SJCRH30 (cell line): ENCODE results near the gene TTC3. TPM values are rescaled to one million over a fixed set of nuclear protein-coding genes. Genes with fewer than 3 reads are reported as not detected.
A peak's percentile ranks its signal among the peaks of the same experiment; 100 is the strongest.
"Not testable (repeated sequence)": the region's sequence is repeated elsewhere in the genome, so short reads cannot be mapped to it uniquely, and the experiment has no call there.

Experiments
- DNase-seq, 2 experiments: peaks; one replicate each; pipeline ENCODE4 v3.0.0-alpha.2; 2015 to 2020
- H3K27ac ChIP-seq: fragments of 250-450 bp; sonication (Bioruptor Pico); 2 replicates; pipeline ENCODE4 v1.5.1; 2020; ENCODE audit warnings: mild to moderate bottlenecking, moderate library complexity
- H3K27me3 ChIP-seq: fragments of 250-450 bp; sonication (Bioruptor Pico); 2 replicates; pipeline ENCODE4 v1.5.1; 2020; ENCODE audit warnings: mild to moderate bottlenecking, moderate library complexity
- H3K36me3 ChIP-seq: fragments of 250-450 bp; sonication (Bioruptor Pico); 2 replicates; pipeline ENCODE4 v1.5.1; 2020; ENCODE audit warnings: mild to moderate bottlenecking, moderate library complexity
- H3K4me1 ChIP-seq: fragments of 250-450 bp; sonication (Bioruptor Pico); 2 replicates; pipeline ENCODE4 v1.5.1; 2020; ENCODE audit warnings: mild to moderate bottlenecking, moderate library complexity
- H3K4me3 ChIP-seq: fragments of 250-450 bp; sonication (Bioruptor Pico); 2 replicates; pipeline ENCODE4 v1.5.1; 2020; ENCODE audit warnings: mild to moderate bottlenecking, moderate library complexity
- H3K9me3 ChIP-seq: fragments of 250-450 bp; sonication (Bioruptor Pico); replicated peaks from 2 replicates; pipeline ENCODE4 v1.5.1; 2020; ENCODE audit warnings: mild to moderate bottlenecking, moderate library complexity
- total RNA-seq: library from RNA; depleted of rRNA; stranded (reverse); fragments of >200 nt; shearing (Covaris generic); gene quantifications from 2 replicates; pipeline ENCODE4 v1.2.3, GENCODE V29; 2014; rRNA removed

The TTC3 gene
- total RNA-seq = 140 and 144 TPM in 2 replicates

- Histone ChIP-seq H3K4me1 (no peaks in the 10 kb centered on the region), H3K4me3 (peak within 1 kb of the TSS; percentile 88), H3K36me3 (no peaks in the 10 kb centered on the region), H3K27ac (peak within 1 kb of the TSS; percentile 94), H3K9me3 (no peaks in the 10 kb centered on the region), H3K27me3 (no peaks in the 10 kb centered on the region)
- peak; percentile 96 to 97 for DNase-seq
These were observed at the start of gene TTC3, which contains the start of gene PIGP for GRCh38 chr21:37072988-37073416. Gene TTC3, plus strand, starts transcription at chr21:37073254. Its CDS starts 14,004 bp downstream, at chr21:37087258. Gene PIGP, minus strand, starts transcription at chr21:37073071. Its CDS starts 556 bp downstream, at chr21:37072515.

DNA sequence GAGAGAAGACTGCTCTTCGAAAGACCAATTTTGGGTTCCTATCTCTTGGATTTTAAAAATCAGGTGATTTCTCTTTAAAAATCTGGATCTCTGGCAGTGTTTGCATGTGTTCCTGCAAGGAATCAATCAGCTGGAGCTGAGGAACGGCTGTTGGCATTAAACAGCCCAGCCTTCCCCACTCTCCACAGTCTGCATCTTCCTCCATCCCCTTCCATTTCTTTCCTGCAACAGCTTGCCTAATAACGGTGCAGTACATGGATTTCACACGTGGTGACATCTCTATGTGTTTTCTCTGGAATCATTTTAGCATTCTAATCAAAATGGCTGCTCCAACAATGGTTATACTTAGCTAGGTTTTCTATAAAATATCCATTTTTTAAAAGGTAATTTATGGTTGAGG, 46.6 kb upstream of the TTC3 start:
- no peaks in the 10 kb centered on the region for H3K36me3 ChIP-seq
- H3K4me1 ChIP-seq = peaks cover 3% of the 10 kb centered on the region; the same call in 1 of the 2 replicates
- no peak overlapping the region for H3K27ac ChIP-seq
- 0 out of 2 replicates have a peak, but pooled peaks cover 2% of the 10 kb centered on the region for H3K9me3 ChIP-seq
- DNase-seq = no peak
- H3K27me3 ChIP-seq = no peaks in the 10 kb centered on the region
- H3K4me3 ChIP-seq = no peak overlapping the region

DNA sequence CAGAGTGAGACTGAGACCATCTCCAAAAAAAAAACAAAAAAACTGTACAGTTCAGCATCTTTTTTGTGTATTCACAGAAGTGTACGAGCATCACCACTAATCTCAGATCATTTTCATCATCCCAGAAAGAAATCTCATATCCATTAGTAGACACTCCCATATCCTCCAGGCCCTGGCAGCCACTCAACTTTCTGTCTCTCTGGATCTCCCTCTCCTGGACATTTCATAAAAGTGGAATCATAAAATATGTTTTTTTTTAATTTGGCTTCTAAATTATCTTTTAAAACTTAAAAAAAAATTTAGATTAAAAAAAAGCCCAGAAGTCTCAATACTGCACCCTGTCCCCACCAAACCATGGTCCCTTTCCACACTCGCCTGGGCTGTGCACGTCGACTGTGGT, 44.5 kb upstream of the TTC3 start:
- Histone ChIP-seq H3K4me3 (no peak overlapping the region), H3K27me3 (no peaks in the 10 kb centered on the region), H3K4me1 (peaks cover 13% of the 10 kb centered on the region), H3K36me3 (no peaks in the 10 kb centered on the region), H3K9me3 (no peaks in the 10 kb centered on the region), H3K27ac (no peak overlapping the region)
- DNase-seq = no peak

DNA sequence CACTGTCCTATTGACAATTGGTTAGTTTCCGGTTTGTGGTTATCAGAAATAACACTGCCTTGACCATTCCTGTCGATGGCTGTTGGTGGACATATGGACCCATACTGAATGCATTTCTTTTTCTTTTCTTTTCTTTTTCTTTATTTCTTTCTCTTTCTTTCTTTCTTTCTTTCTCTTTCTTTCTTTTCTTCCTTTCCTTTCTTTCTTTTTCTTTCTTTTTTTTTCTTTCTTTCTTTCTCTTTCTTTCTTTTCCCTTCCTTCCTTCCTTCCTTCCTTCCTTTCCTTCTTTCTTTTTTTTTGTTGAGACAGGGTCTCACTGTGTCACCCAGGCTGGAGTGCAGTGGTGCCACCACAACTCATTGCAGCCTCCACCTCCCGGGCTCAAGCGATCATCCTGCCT, 42.2 kb upstream of the TTC3 start:
- no peaks in the 10 kb centered on the region for H3K27me3 ChIP-seq
- H3K4me1 ChIP-seq = peaks cover 13% of the 10 kb centered on the region
- no peak overlapping the region for H3K27ac ChIP-seq
- H3K36me3 ChIP-seq = no peaks in the 10 kb centered on the region
- no peak for DNase-seq
- no peak overlapping the region for H3K4me3 ChIP-seq
- H3K9me3 ChIP-seq = no peaks in the 10 kb centered on the region

GRCh38 chr21:37032293-37032692, 40.8 kb upstream of the TTC3 start:
- peak; percentile 24 to 60 for DNase-seq
- Histone ChIP-seq H3K27me3 (no peaks in the 10 kb centered on the region), H3K4me3 (no peak overlapping the region), H3K27ac (no peak overlapping the region), H3K36me3 (no peaks in the 10 kb centered on the region), H3K9me3 (no peaks in the 10 kb centered on the region), H3K4me1 (peaks cover 11% of the 10 kb centered on the region)

GRCh38 chr21:37032877-37033471, 40.1 kb upstream of the TTC3 start:
- Histone ChIP-seq H3K27me3 (no peaks in the 10 kb centered on the region), H3K4me1 (peaks cover 11% of the 10 kb centered on the region), H3K27ac (no peak overlapping the region), H3K36me3 (no peaks in the 10 kb centered on the region), H3K9me3 (no peaks in the 10 kb centered on the region), H3K4me3 (no peak overlapping the region)
- DNase-seq = no peak

- peaks cover 11% of the 10 kb centered on the region for H3K4me1 ChIP-seq
- H3K4me3 ChIP-seq, H3K9me3 ChIP-seq, H3K27me3 ChIP-seq, H3K36me3 ChIP-seq, H3K27ac ChIP-seq, DNase-seq: not testable (repeated sequence)
These were observed 38.7 kb upstream of the TTC3 start for GRCh38 chr21:37034394-37034793.

DNA sequence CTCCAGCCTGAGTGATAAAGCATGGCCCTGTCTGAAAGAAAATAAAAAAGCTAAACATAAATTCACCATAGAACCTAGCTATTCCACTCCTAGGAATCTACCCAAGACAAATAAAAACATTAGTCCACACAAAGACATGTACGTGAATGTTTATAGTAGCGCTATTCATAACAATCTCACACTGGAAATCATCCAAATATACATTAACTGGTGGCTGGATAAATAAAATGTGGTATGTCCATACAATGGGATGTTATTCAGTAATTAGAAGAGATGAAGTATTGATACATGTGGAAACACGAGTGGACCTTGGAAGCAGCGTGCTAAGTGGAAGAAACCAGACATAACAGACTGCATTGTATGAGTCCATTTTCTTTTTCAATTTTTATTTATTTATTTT, 36.9 kb upstream of the TTC3 start:
- DNase-seq = no peak
- H3K9me3 ChIP-seq = no peaks in the 10 kb centered on the region
- no peaks in the 10 kb centered on the region for H3K36me3 ChIP-seq
- H3K4me1 ChIP-seq = peaks cover 15% of the 10 kb centered on the region
- 0 out of 2 replicates have a peak, but pooled peaks cover 3% of the 10 kb centered on the region for H3K27me3 ChIP-seq
- no peak overlapping the region for H3K27ac ChIP-seq
- H3K4me3 ChIP-seq = no peak overlapping the region

DNA sequence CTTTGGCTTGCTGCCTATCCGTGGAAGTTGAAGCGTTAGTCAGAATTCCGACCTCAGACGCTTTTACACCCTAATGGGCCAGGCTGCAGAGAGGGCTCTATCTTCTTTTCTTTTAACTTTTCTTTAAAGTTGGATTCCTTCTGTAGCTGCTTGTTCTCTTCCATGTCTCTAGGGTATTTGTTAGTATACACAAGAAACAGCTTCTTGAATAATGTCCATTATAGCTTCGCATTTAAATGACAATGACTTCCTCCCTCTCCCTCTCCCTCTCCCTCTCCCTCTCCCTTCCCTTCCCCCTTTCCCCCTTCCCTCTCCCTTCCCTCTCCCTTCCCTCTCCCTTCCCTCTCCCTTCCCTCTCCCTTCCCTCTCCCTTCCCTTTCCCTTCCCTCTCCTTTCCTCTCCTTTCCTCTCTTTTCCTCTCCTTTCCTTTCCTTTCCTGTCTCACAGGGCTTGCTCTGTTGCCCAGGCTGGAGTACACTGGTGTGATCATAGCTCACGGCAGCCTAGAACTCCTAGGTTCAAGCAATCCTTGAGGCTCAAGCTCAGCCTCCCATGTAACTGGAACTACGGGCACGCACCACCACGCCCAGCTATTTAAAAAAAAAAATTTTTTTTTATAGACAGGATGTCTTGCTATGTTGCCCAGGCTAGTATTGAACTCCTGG, 33.5 kb upstream of the TTC3 start:
- Histone ChIP-seq H3K4me3 (no peak overlapping the region), H3K27ac (no peak overlapping the region), H3K9me3 (no peaks in the 10 kb centered on the region), H3K27me3 (0 out of 2 replicates have a peak, but pooled peaks cover 3% of the 10 kb centered on the region), H3K36me3 (no peaks in the 10 kb centered on the region), H3K4me1 (peaks cover 18% of the 10 kb centered on the region; the same call in 1 of the 2 replicates)
- DNase-seq = no peak

DNA sequence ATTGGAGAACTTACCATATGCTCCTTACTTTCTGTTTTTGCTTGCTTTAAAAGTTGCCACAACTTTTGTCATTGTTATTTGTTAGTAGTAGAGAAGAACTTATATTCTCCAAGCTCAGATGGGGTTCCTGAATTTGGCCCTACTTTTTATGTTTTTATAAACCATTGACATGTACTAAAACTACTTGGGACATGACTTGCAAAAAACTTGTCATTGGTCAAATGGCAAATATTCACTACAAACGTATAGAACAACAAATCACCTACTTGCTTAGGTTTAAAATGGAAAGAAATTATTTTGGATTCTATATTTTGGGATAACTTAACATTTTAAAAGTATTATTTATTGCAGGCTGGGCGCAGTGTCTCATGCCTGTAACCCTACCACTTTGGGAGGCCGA, 32.8 kb upstream of the TTC3 start:
- DNase-seq = no peak

GRCh38 chr21:37041706-37042271, 31.3 kb upstream of the TTC3 start:
- peak; percentile 34 to 62 for DNase-seq
- Histone ChIP-seq H3K4me3 (no peak overlapping the region), H3K4me1 (peaks cover 18% of the 10 kb centered on the region; the same call in 1 of the 2 replicates)

More for the DNA sequence above, 32.8 kb upstream of the TTC3 start:
- Histone ChIP-seq H3K27ac (no peak overlapping the region), H3K9me3 (no peaks in the 10 kb centered on the region), H3K36me3 (no peaks in the 10 kb centered on the region), H3K27me3 (0 out of 2 replicates have a peak, but pooled peaks cover 3% of the 10 kb centered on the region), H3K4me3 (no peak overlapping the region), H3K4me1 (peaks cover 18% of the 10 kb centered on the region; the same call in 1 of the 2 replicates)

DNA sequence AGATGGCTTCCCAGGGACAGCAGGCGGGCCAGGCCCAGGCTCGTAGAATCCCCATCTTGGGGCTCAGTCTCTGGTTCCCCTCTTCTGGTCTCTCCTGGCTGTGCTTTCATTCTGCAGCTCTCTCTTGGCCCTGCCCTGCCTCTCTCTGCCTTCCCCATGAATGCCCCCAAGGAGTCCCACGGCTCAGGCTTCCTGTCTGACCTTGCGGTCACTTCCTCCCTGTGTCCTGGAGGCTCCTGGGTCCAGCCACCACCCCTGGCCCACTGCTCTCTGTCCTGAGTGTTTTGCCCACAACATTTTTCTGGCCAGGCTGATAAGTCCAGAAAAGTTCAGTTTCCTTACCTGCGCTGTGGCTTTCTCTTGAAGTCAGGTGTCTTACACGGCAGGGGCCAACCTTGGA, 29.2 kb upstream of the TTC3 start:
- Histone ChIP-seq H3K4me3 (no peak overlapping the region), H3K27ac (no peak overlapping the region), H3K27me3 (0 out of 2 replicates have a peak, but pooled peaks cover 3% of the 10 kb centered on the region), H3K36me3 (no peaks in the 10 kb centered on the region), H3K4me1 (peaks cover 18% of the 10 kb centered on the region; the same call in 1 of the 2 replicates), H3K9me3 (no peaks in the 10 kb centered on the region)
- DNase-seq = no peak

More at GRCh38 chr21:37041706-37042271, 31.3 kb upstream of the TTC3 start:
- Histone ChIP-seq H3K27me3 (0 out of 2 replicates have a peak, but pooled peaks cover 3% of the 10 kb centered on the region), H3K9me3 (no peaks in the 10 kb centered on the region), H3K36me3 (no peaks in the 10 kb centered on the region), H3K27ac (no peak overlapping the region)

DNA sequence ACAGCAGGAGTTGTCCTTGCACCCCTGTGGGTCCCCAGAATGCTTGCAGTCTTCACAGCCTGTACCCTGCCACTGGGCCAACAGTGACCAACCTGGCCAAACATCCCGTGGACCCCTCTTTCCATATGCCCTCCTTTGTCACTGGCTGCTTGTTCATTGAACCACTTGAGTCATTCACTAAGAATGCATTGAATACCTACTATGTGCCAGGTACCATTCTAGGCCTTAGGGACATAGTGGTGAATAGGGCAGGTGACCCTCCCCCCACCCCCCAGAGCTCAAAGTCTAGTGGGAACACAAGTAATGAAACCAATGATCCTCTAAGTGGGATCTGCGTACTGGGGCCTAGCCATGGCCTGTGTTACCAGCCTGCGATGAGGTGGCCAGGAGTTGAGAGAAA, 28.4 kb upstream of the TTC3 start:
- DNase-seq = no peak
- H3K4me3 ChIP-seq = no peak overlapping the region
- H3K4me1 ChIP-seq = peaks cover 18% of the 10 kb centered on the region; the same call in 1 of the 2 replicates
- no peaks in the 10 kb centered on the region for H3K9me3 ChIP-seq
- no peak overlapping the region for H3K27ac ChIP-seq
- no peaks in the 10 kb centered on the region for H3K36me3 ChIP-seq
- H3K27me3 ChIP-seq = 0 out of 2 replicates have a peak, but pooled peaks cover 3% of the 10 kb centered on the region

DNA sequence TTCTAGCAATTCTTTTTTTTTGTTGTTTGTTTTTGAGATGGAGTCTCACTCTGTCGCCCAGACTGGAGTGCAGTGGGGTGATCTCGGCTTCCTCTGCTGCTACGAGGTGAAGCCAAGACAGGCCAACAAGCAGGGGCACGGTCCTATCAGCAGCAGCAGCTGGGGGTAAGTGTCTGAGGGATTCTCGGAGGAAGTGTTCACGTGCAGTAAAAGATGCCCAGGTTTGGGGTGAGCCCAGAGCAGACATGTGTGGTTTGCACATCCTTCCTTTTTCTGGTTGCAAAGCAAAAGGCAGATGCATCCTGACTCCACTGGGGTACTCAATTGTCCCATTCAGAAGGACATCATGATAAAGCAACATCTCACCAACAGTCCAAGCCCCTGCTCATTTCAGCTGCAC, 27.9 kb upstream of the TTC3 start:
- H3K9me3 ChIP-seq = no peaks in the 10 kb centered on the region
- no peak for DNase-seq
- no peak overlapping the region for H3K4me3 ChIP-seq
- H3K27ac ChIP-seq = no peak overlapping the region
- no peaks in the 10 kb centered on the region for H3K36me3 ChIP-seq
- peaks cover 15% of the 10 kb centered on the region; the same call in 1 of the 2 replicates for H3K4me1 ChIP-seq
- H3K27me3 ChIP-seq = 0 out of 2 replicates have a peak, but pooled peaks cover 1% of the 10 kb centered on the region

DNA sequence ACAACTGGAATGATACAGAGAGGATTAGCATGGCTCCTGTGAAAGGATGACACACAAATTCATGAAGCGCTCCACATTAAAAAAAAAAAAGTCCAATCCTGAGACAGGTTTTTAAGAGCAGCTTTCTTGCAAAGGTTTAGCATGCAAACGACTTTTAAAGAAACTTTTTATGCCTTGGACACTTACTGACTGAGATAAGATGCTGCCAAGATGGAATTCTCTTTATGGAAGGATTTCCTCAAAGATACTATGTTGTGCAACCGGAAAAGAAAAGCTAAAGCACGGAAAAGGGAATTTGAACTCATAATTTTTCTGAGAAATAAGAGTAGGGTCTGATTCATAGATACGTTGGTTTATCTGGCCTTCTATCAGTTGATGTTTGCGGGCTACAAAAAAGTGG, 27.5 kb upstream of the TTC3 start:
- no peak for DNase-seq
- H3K27me3 ChIP-seq = no peaks in the 10 kb centered on the region
- peaks cover 14% of the 10 kb centered on the region; the same call in 1 of the 2 replicates for H3K4me1 ChIP-seq
- H3K36me3 ChIP-seq = no peaks in the 10 kb centered on the region
- no peaks in the 10 kb centered on the region for H3K9me3 ChIP-seq
- H3K27ac ChIP-seq = no peak overlapping the region
- no peak overlapping the region for H3K4me3 ChIP-seq
